Fibroblast of skin of left biceps (primary cell): ENCODE measurements around the gene COMMD7.
"Not testable (repeated sequence)": the region's sequence is repeated elsewhere in the genome, so short reads cannot be mapped to it uniquely, and the experiment has no call there.

ENCODE experiments used
- DNase-seq, 2 experiments: peaks; one replicate each; pipeline ENCODE4 v3.0.0-alpha.2; 2013; ENCODE audit warnings: low read depth in 2 of 2

COMMD7 gene

DNA sequence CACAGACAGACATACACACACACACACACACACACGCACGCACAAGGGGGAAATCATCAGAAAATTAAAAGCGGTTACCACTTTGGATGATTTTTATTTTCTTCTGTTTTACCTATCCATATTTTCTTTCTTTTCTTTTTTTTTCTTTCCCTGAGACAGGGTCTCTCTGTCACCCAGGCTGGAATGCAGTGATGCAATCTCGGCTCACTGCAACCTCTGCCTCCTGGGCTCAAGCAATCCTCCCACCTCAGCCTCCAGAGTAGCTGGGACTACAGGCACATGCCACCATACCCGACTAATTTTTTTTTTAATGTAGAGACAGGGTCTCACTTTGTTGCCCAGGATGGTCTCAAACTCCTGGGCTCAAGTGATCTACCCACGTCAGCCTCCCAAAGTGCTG, 14.8 kb downstream of the COMMD7 start:
- DNase-seq = not testable (repeated sequence)

DNA sequence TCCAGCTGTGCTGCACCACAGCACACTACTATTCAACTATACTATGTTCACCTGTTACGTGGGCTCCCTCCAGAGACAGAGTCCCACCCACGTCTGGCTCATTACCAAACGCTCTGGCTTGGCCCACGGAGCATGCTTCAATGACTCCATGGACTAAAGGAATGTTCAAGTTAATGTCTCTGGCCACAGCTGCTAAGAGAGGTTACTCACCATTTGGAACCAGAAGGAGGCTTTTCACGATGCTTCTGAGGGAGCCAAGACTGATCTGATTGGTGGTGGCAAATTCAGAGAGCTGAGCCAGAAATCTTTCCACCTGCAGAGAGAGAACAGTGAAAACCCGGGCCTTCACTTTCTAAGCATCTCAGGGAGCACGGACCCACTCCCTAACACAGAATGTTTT, 15.6 kb downstream of the COMMD7 start:
- peak; percentile 36 to 38 for DNase-seq

DNA sequence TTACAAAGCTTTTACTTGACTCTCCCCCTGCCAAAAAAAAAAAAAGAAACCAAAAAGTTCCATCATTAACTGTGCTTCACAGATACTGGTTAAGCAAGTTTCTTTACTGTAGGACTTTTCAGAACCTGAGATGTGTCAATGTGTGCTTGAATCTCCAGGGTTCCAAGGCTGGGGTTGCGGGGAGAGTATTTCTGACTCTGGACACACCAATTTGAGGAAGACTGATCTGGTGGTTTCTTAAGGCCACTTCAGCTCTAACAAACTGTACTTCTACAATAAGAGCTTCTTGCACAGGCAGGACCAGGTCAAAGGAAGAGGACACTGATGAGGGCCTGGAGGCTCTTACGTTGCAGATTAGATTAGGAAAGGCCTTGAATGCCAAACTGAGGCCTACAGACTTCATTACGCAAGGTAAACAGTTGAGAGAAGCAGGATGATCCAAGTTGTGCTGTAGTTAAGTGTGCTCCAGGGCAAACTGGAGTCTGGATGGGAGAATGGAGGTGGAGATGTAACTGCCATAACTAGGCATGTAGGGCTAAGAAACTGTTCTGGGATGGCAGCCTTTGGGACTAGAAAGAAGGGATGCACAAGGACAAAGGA, 24.4 kb downstream of the COMMD7 start:
- no peak for DNase-seq

DNA sequence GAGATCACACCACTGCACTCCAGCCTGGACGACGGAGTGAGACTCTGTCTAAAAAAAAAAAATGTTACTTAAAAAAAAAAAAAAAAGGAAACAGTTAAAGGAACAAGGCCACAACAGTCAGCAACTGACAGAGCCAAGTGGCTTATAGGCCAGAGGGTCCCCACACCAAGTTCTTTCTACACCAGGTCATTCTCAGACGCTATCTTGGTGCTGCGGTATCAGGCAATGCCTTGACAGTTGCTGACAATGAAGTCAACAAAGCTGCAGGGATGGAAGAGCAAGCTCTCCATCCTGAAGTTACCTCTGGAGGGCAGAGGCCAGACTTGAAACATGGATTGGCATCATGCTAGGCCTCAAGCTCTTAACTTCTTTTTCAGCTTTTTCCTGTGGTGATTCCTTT, 31.9 kb downstream of the COMMD7 start:
- no peak for DNase-seq

DNA sequence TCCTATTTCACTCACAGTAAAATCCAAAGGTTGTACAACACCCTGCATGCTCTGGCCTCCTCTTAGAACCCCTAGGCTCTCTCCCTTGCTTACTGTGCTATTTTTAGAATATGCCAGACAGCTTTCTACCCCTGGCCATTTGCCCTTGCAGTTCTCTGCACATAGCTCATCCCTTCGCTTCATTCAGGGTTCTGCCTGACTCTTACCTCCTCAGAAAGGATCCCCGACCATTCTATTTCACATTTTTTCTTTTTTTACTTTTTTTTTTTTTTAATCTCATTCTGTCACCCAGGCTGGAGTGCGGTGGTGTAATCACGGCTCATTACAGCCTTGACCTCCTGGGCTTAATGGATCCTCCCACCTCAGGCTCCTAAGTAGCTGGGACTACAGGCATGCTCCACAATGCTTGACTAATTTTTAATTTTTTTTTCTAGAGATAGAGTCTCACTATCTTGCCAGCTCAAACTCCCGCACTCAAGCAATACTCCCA, 33.6 kb downstream of the COMMD7 start:
- no peak for DNase-seq

DNA sequence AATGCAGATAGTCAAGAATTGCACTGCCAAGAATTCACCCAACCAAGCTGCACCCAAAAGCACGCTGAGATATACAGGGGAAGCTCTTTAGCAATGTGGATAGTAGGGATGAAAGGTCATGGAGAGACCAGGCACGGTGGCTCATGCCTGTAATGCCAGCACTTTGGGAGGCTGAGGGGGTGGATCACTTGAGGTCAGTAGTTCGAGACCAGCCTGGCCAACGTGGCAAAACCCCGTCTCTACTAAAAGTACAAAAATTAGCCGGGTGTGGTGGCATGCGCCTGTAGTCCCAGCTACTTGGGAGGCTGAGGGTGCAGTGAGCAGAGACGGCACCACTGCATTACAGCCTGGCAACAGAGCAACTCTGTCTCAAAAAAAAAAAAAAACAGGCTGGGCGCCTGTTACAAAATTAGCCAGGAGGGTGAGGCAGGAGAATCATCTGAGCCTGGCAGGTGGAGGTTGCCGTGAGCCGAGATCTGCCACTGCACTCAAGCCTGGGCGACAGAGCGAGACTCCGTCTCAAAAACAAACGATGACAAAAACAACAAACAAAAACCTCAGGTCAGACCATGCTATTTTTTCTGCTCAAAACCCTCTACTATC, 34.1 kb downstream of the COMMD7 start:
- DNase-seq = not testable (repeated sequence)

DNA sequence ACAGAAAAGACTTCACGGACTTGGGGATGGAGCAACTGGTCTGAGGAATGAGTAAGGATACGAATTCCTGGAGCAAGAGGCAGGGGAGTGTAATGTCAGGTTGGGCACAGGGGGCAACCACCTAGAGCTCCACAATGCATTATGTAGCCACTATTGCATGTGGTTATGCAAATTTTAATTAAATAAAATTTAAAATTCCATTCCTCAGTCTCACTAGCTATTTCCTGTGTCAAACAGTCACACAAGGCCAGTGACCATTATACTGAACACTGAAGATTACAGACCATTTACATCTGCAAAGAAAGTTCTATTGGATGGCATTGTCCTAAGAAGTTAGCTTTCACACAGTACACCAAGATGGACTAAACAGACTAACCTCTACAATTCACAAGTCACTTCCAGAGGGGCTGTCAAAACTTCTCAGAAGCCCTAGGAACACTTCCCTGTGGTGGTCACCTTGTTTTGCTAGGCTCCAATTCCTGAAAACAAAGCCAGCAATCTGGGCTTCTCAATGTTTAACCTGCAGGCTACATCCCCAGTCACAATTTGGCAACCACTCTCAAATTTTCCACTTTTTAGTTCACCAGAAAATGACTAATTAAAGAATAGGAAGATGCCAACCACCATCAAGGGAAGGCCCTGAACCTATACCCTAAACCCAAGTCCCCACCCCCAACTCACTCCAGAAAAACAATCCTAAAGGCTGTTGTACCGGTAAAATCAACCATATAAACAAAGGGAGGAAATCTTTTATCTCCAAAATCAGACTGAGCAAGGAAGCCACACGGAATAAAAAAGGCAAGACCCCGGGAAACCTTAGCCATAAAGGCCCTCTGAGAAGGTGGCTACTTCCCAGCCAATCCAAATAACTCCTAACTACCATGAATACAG, 35.3 kb downstream of the COMMD7 start:
- no peak for DNase-seq

DNA sequence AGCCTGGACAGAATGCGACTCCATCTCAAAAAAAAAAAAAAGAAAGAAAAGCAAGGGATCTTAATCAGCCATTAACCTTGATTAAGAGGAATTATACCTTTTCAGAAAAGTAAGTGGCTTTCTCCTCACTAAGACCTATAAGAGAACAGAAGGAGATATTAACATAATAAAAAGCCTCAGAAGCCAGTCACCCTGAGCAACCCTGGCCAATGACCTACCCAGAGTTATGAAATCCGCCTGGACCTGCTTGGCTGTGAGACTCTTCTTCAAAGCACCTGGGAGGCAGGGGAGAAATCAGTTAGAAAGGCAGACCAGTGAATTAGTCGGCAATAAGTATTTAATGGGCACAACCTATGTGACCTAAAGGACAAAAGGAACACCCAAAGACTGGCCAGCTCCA, 36.8 kb downstream of the COMMD7 start:
- DNase-seq = no peak

DNA sequence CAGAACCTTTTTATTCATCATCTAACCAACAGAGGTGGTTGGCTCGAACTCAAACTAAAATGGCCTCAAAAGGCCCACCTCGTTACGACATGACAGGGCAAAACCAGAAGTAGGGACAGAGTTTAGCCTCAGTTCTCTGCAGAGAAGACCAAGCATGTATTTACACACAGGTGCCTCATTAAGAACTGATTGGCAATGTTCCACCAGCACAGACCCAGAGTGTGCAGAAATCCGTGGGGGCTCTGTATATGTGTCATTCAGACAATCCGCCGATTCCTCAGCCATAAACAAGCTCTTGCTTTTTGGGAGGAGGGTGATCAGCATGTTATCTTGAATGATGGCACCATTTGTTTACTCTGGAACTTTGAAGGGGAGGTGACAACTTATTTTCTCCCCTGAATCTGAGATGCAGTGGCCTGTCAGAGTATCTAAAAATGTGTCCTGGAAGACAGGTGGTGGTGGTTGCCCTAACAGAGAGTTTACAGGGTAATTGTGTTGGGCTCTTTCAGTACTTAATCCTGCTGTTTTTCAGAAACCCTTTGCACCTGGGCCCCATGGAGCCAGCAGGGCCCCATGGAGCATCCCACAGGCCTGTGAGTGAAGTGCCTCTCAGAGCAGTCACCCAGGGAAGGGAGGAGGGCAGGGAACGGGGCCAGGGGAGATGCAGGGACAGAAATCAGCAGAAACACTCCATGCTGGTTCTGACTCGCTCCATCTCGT, 40.4 kb downstream of the COMMD7 start:
- DNase-seq = no peak

DNA sequence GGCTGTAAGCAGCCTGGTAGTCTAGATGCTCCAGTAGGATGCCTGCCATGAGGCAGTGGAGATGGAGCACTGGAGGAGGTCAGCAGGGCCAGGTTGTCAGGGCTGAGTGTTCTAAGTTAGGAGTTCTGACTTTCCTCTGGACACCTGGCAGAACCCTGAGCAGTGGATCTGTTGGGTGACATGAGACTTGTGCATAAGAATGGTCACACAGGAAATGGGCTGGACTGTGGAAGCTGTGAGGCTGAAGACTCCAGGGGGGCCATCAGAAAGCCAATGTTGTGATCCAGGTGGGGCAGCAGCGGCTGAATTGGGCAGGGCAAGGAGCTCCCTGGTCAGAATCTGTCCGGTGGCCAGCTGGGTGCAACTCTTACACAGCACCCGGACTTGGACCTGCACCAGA, 45.7 kb downstream of the COMMD7 start:
- DNase-seq = no peak

DNA sequence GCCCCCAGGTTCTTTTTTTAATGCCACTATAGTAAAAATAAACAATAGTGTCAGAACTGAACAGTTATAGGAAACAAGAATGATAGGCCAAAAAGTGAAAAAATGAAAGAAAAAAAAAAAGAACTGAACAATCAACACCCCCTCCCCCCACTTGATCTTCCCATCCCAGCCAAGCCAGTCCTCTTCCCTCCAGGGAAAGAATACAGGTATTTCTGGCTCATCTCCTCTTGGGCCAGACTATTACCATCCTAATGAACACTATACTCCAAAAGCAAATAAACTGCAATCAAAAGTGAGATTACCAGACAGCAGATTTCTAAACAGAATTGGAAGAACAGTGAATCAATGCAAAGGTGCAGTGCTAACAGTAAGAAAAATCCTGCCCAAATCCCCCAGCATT, 48.2 kb downstream of the COMMD7 start:
- DNase-seq = no peak

DNA sequence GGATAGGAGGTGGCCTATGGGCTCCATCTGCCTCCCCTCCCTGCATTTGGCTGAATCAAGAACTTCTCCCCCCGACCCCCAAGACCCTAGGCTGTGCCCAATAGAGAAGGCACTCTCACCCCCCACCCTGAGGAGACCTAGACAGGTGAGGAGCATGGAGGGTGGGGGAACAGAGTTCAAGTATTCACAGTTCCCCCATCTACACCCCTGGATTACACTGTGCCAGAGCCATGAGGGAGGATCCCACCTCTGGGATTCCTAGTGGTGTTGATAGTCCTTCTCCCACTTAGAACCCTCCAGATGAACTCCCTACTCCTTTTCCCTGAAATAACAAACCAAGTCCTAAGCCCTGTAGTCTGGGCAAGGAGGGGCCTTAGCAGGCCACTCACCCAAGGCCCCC, 54.3 kb downstream of the COMMD7 start:
- not testable (repeated sequence) for DNase-seq

DNA sequence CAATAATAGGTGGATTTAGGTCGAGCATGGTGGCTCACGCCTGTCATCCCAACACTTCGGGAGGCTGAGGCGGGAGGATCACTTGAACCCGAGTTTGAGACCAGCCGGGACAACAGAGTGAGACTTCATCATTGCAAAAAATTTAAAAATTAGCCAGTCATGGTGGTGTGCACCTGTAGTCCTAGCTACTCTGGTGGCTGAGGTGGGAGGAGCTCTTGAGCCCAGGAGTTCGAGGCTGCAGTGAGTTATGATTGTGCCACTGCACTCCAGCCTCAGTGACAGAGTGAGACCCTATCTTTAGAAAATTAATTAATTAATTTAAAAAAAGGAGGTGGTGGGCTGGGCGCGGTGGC, 56.1 kb downstream of the COMMD7 start:
- DNase-seq = no peak

DNA sequence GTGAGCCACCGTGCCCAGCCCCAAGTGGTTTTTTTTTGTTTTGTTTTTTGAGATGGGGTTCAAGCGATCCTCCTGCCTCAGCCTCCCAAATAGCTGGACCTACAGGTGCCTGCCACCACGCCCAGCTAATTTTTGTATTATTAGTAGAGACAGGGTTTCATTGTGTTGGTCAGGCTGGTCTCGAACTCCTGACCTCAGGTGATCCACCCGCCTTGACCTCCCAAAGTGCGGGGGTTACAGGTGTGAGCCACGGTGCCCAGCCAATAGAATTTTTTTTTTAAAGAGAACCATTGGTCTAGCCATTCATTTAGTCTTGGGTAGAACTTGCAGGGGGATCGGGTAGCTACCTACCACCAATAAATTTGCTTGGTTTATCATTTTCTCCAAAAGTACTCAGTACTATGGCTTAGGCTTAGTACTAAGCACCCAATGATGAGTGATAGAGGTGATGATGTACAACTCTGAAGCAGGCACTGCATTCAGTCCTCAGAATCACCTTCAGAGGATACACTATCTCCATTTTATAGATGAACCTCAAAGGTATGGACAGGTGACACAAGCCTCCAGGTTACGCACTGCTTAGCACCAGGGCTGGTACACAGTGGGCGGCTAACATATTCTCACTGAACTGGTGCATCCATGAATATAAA, 56.6 kb downstream of the COMMD7 start:
- no peak for DNase-seq

DNA sequence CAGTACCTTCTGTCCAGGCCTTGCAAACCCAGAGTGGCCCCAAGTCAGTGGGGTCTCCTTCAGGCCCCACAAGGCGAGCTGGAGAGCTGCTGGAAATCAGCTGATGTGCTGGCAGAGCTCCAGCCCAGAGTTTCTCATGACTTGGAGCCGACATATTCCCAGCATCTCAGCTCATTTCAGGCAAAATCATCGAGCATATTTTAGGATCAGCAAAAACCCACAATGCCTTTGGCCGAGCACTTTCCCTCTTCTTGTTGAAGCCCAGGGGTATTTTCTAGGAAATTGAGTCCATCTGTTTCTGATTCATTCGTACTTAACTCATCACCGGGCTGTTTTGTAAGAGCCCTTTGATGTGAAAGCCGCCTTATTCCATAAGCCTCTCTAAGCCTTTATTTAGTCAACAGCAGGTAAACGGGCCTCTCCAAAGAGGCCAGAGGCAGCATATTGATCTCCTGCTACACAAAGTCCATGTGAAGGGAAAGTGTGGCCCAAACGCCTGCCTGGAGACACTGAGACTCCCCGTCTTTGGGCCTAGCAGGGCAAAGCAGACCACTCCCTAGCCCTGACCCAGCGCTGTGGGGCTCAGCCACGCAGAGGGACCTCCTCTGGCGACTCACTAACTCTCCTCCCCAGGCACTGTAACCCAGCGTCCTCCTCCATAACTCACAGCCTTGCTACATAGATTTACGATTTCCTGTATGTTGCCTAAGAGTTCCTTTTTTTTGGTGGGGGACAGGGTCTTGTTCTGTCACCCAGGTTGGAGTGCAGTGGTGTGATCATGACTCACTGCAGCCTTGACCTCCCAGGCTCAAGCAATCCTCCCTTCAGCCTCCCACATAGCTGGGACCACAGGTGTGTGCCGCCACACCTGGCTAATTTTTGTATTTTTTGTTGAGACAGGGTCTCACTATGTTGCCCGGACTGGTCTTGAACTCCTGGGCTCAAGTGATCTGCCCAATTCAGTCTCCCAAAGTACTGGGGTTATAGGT, 57.4 kb downstream of the COMMD7 start:
- peak; percentile 93 for DNase-seq

DNA sequence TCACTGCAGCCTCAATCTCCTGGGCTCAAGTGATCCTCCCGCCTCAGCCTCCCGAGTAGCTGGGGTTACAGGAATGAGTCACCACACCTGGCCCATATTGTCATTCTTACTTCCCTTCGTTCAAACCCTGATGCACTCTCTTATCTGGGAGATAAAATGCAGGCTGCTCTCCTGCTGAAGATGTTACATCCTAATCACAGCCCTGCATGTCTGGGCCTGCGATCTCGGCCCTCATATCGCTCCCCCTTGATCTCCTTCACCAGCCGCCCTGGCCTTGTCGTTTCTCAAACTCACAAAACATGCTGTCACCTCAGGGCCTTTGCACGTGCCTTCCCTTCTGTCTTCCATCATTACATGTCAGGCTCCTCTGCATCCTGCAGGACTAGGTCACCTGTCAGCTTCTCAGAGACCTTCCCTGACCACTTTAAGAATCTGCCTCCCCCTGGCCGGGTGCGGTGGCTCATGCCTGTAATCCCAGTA, 60.7 kb downstream of the COMMD7 start:
- DNase-seq = no peak

DNA sequence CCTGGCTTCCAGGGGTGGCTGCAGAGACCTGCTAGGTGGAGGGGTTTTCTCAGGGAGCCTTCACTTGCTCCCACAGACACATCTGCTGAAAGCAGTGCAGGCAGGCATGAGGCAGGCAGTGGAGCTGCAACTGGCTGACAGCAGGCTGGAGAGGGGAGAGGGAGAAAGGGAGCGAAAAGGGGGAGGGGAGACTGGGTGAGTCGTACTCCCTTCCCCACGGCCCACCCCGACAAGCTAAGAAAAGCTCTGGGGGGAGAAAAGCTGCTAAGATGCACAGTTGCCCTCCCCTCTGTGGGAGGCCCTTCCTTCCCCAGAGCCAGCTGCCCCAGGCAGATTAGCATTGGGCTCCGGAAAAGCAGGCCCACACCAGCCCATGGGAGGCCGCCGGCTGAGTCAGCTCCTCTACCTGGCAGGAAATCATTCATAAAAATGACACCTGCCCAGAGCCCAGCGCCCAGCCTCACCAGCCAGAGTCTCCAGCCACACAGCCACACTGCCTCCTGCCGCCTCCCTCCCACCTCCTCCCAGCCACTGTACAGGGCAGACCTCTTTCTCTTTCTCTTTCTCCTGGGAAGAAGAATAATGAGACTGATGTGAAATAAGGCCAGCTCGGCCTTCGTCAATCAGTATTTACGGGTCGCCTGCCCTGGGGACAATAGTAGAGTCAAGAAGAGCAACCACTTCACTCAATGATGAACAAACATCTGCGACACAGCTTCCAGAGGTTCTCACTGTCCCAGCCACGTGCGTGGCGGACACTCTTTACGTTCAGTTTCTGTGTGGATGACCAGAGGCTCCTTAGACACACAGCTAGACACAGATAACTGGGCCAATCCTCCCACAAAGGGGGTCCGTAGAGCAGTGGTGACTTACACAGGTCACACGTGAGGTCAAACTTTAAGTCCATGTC, 61.8 kb downstream of the COMMD7 start:
- DNase-seq = no peak

DNA sequence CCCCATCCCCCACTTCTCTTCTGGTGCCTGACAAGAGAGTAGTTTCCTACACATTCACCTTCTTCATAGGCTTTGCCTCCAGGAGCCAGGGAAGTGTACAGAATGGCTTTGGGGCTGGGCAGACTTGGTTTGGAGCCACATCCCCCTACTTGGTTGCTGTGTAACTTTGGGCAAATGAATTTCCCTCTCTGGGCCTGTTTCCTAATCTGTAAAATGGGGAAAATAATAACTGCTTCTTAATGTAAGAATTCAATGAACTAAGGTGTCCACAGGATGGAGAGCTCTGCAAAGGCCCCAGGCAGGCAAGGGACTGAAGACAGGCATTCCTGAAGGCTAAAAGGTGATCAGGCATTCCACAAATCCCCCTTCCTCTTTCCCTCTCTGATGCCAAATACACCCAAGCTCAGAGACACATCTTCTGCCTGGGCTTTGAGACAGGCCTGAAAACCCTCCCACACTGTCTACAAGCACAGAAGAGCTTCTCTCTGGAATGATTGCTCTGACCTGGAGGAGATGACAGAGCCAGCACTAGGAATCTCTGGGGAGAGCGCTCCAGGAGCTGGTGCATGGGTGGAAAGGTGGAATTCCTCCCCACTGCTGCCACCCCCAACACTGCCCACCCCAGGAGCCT, 62.6 kb downstream of the COMMD7 start:
- DNase-seq = no peak

DNA sequence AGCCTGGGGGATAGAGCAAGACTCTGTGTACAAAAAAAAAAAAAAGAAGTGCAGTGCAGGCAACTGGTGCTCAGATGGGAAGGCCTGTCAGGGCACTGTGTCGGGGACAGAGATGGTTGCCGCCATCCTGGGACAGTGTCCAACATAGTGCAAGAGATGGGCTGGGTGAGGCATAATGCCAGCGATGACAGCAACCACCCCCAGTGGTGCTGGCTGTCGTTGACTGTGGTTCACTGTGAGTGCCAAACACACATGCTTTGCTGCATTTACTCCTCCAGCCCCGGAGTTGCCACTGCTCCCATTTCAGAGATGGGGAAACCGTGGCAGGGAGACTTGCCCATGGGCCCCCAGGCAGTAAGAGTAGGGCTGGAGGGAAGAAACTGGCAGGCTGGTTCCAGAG, 64.3 kb downstream of the COMMD7 start:
- DNase-seq = no peak
